T-cell (primary cell): ENCODE measurements around the gene ADAMTS17. TPM values are rescaled to one million over a fixed set of nuclear protein-coding genes. Genes with fewer than 3 reads are reported as not detected.
A peak's percentile ranks its signal among the peaks of the same experiment; 100 is the strongest.
"Not testable (repeated sequence)": the region's sequence is repeated elsewhere in the genome, so short reads cannot be mapped to it uniquely, and the experiment has no call there.

Source experiments
- ATAC-seq, 4 experiments: fragments of 200-7000 bp in 3 of 4; fragments of 150-1000 bp in 1 of 4; cut with Tn5 transposase; replicated peaks in 1 of 4; 1 replicate in 3 of 4; 2 replicates in 1 of 4; pipeline ENCODE4 v1.10.0; 2021; ENCODE audit warnings: moderate library complexity in 3 of 4, mild to moderate bottlenecking in 2 of 4, moderate number of reproducible peaks in 1 of 4
- CTCF ChIA-PET, 2 donors: fragments of 300-600 bp; sonication (Branson Sonifier 250); formaldehyde crosslinking; loops; one replicate each; lab custom pipeline; 2022; ENCODE audit warnings: antibody characterized with exemption in 2 of 2; lab: Charles Lee
- POLR2A ChIA-PET, 2 donors: fragments of 300-600 bp; sonication (Branson Sonifier 250); formaldehyde crosslinking; loops; one replicate each; lab custom pipeline; 2022; ENCODE audit warnings: antibody characterized with exemption in 2 of 2; lab: Charles Lee
- DNase-seq, 35 experiments: peaks; one replicate each; pipeline versions ENCODE4 v3.0.0 to v3.0.0-alpha.2; 2013 to 2023
- H3K27ac ChIP-seq: one replicate; pipeline ENCODE4 v1.5.1; 2013; ENCODE audit warnings: low read length
- H3K27me3 ChIP-seq, 2 experiments: replicated peaks in 1 of 2; 1 replicate in 1 of 2; 2 replicates in 1 of 2; pipeline versions ENCODE4 v1.6.1 to v1.7.0; 2013; ENCODE audit warnings: low read length in 1 of 2, mixed read lengths in 1 of 2; ENCODE audit not compliant: control insufficient read depth in 2 of 2, insufficient read depth in 2 of 2; ENCODE audit errors: extremely low read depth in 1 of 2
- H3K36me3 ChIP-seq, 2 donors: 1 replicate in 1 of 2; 2 replicates in 1 of 2; pipeline versions ENCODE4 v1.6.1 to v1.7.0; 2013; ENCODE audit warnings: low read length in 1 of 2; ENCODE audit not compliant: control insufficient read depth in 2 of 2, insufficient read depth in 1 of 2; ENCODE audit errors: extremely low read depth in 1 of 2
- H3K4me1 ChIP-seq, 2 experiments: 1 replicate in 1 of 2; 2 replicates in 1 of 2; pipeline versions ENCODE4 v1.6.1 to v1.7.0; 2013; ENCODE audit warnings: low read length in 2 of 2, mixed read lengths in 1 of 2; ENCODE audit not compliant: insufficient read depth in 2 of 2, control insufficient read depth in 1 of 2; ENCODE audit errors: extremely low read depth in 1 of 2
- H3K4me3 ChIP-seq, 2 donors: 1 replicate in 1 of 2; 2 replicates in 1 of 2; pipeline versions ENCODE4 v1.5.1 to v1.7.0; 2013; ENCODE audit warnings: mild to moderate bottlenecking in 2 of 2, low read length in 1 of 2, moderate library complexity in 1 of 2; ENCODE audit not compliant: control insufficient read depth in 1 of 2; ENCODE audit errors: extremely low read depth in 1 of 2
- H3K9me3 ChIP-seq: 2 replicates; pipeline ENCODE4 v1.7.0; 2013
- H3K27ac Mint-ChIP-seq, 2 donors: one replicate each; pipeline ENCODE4 v1.8.0; 2020 to 2021; ENCODE audit warnings: mild to moderate bottlenecking in 2 of 2, mixed read lengths in 2 of 2
- H3K27me3 Mint-ChIP-seq, 2 donors: one replicate each; pipeline ENCODE4 v1.8.0; 2021 to 2022; ENCODE audit warnings: mixed read lengths in 2 of 2
- H3K36me3 Mint-ChIP-seq: one replicate; pipeline ENCODE4 v1.8.0; 2021; ENCODE audit warnings: mixed read lengths
- H3K4me1 Mint-ChIP-seq, 3 donors: one replicate each; pipeline ENCODE4 v1.8.0; 2020 to 2022; ENCODE audit warnings: mixed read lengths in 3 of 3, mild to moderate bottlenecking in 1 of 3
- H3K4me3 Mint-ChIP-seq, 3 donors: one replicate each; pipeline ENCODE4 v1.8.0; 2020 to 2022; ENCODE audit warnings: mild to moderate bottlenecking in 3 of 3, mixed read lengths in 3 of 3, moderate library complexity in 3 of 3
- H3K9me3 Mint-ChIP-seq, 3 donors: one replicate each; pipeline ENCODE4 v1.8.0; 2020 to 2022; ENCODE audit warnings: mixed read lengths in 3 of 3
- WGBS: methylation state at CpG from one replicate; pipeline ENCODE4 v1.1.5; 2013; ENCODE audit warnings: missing lambda C conversion rate; ENCODE audit not compliant: insufficient coverage; 5-methylcytosine and 5-hydroxymethylcytosine counted together
- total RNA-seq, 35 experiments: library from RNA in 6 of 35; stranded (reverse) in 6 of 35; fragments of 120-200 nt in 1 of 35; gene quantifications; one replicate each; pipeline versions ENCODE4 v1.2.1 to v1.2.4 and lab custom pipeline; 2013 to 2026

The ADAMTS17 gene
- total RNA-seq, 5 donors from 2014 or later (not counting 1 experiment from before 2014, with no cell fraction given), result 8.9 to 17.8 (median 11.6) TPM

DNA sequence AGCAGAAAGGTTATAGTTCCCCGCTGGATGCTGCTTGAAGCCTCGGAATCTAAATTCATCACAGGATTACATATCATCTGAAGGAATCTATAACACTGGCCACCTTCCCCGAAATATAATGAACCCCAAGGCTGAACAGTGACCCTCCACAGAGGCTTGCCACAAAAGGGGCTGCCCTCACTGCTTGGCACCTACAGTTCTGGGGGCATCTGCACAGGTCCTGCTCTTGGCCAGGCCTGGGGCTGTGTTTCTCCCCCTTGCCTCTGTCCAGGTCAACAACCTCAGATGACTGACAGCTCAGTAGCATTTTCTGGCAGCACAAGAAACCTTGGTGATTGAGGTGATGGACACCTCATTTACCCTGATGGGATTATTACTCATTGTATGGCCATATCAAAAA, 1.5 kb upstream of the ADAMTS17 start:
- Mint-ChIP-seq H3K4me3 (no peak overlapping the region), H3K27ac (no peak overlapping the region), H3K9me3 (no peaks in the 10 kb centered on the region), H3K4me1 (peaks cover 13 to 23% (median 16%) of the 10 kb centered on the region in 3 donors), H3K27me3 (peaks cover 0 to 4% of the 10 kb centered on the region in 2 donors), H3K36me3 (no peaks in the 10 kb centered on the region)
- no peak for ATAC-seq
- POLR2A ChIA-PET, result no interaction called here
- no peaks in the 10 kb centered on the region for H3K36me3 ChIP-seq
- no peak overlapping the region for H3K4me3 ChIP-seq
- H3K27me3 ChIP-seq, result peaks cover 2 to 14% of the 10 kb centered on the region in 2 experiments
- H3K4me1 ChIP-seq, result peaks cover 0 to 22% of the 10 kb centered on the region in 2 experiments
- no CpG with 5 or more reads among the region's 3 CpGs for WGBS
- DNase-seq, result no peak
- H3K27ac ChIP-seq, result no peak overlapping the region
- CTCF ChIA-PET, result interaction anchor here in 1 of 2 donors (1.0 to 1.6 kb wide), 2 partner anchors 13 kb away, joined by 3 to 7 read pairs; no protein-coding TSS in a partner anchor
- no peaks in the 10 kb centered on the region for H3K9me3 ChIP-seq

DNA sequence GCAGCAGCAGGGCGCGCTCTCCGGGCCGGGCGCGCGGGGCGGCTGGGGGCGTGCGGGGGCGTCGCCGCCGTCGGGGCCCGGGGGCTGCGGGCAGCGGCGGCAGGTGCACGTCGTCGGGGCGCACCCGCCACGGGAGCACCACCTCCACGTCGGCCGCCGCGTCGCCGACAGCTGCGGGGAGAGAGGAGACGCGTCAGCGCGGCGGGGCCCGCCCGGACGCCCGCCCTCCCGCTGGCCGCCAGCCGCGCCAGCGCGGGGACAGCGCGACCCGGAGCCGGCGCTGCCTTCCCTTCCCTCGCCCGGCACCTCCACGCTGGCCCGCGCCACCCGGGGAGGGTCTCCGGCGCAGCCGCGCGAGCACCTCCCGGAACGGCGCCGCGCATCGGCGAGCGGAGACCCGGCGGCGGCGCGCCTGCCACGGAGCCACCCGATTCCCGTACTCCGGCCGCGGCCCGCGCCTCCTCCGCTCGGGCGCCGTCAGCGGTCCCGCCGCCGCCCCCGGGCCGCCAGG, 481 bp downstream of the ADAMTS17 start:
- Histone ChIP-seq H3K4me3 (peak overlapping the region; percentile 54 to 60), H3K4me1 (peaks cover 0 to 22% of the 10 kb centered on the region in 2 experiments), H3K9me3 (no peaks in the 10 kb centered on the region), H3K27me3 (peaks cover 2 to 17% of the 10 kb centered on the region in 2 experiments), H3K27ac (no peak overlapping the region), H3K36me3 (no peaks in the 10 kb centered on the region)
- Mint-ChIP-seq H3K27me3 (peaks cover 0 to 4% of the 10 kb centered on the region in 2 donors), H3K4me3 (peak overlapping the region in 2 of 3 donors; percentile 69 to 73), H3K27ac (no peak overlapping the region), H3K36me3 (no peaks in the 10 kb centered on the region), H3K4me1 (peaks cover 16 to 27% (median 26%) of the 10 kb centered on the region in 3 donors), H3K9me3 (no peaks in the 10 kb centered on the region)
- ChIA-PET POLR2A (interaction anchor here in 1 of 2 donors (0.6 kb wide), 1 partner anchor 247 kb away, joined by 11 read pairs; no protein-coding TSS in a partner anchor), CTCF (interaction anchor here (0.7 to 1.1 kb wide), 2 partner anchors 9 to 412 kb away, joined by 6 to 7 read pairs; no protein-coding TSS in a partner anchor)
- DNase-seq (peak in 12 of 35 experiments; percentile 17 to 55 (median 34)), ATAC-seq (peak; percentile 23 to 42 (median 37))
- WGBS, result under 1% methylated on average over 95 of the region's 95 CpGs

- WGBS, result 2% methylated on average over 38 of the region's 56 CpGs
- Mint-ChIP-seq H3K9me3 (no peaks in the 10 kb centered on the region), H3K27ac (peak overlapping the region in 1 of 2 donors; percentile 23), H3K4me3 (peak overlapping the region; percentile 61 to 79 (median 70)), H3K4me1 (peaks cover 21 to 31% (median 29%) of the 10 kb centered on the region in 3 donors), H3K27me3 (peaks cover 0 to 4% of the 10 kb centered on the region in 2 donors), H3K36me3 (no peaks in the 10 kb centered on the region)
- Histone ChIP-seq H3K36me3 (no peaks in the 10 kb centered on the region), H3K27me3 (peaks cover 2 to 17% of the 10 kb centered on the region in 2 experiments), H3K9me3 (no peaks in the 10 kb centered on the region), H3K4me1 (peaks cover 0 to 22% of the 10 kb centered on the region in 2 experiments), H3K27ac (no peak overlapping the region), H3K4me3 (peak overlapping the region in 1 of 2 donors; percentile 35)
- DNase-seq (no peak), ATAC-seq (peak in 1 of 4 experiments; percentile 9)
- CTCF ChIA-PET, result interaction anchor here (0.7 to 4.2 kb wide), 4 partner anchors 9 to 412 kb away, joined by 6 to 27 read pairs (median 6); no protein-coding TSS in a partner anchor
- POLR2A ChIA-PET, result no interaction called here
These were observed 995 bp downstream of the ADAMTS17 start for GRCh38 chr15:100340721-100341238.

DNA sequence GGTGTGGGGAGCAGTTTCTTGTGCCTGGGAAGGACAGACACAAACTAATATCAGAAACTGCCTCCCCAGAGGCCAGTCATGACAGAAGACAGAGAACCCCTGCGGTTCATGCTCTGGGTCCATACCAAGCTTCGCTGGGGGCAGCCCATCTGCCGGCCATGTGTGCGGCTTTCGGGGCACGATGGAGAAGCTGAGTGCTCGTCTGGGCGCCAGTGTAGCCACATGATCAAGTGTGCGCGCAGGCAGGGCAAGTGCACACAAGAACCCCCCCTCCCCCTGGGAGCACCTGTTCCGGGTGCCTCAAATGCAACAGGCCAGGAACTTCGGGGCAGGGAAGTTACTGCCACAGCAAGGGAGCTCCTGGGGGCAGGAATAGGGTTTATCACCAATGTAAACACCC, 1.8 kb downstream of the ADAMTS17 start:
- 98% methylated on average over 6 of the region's 12 CpGs for WGBS
- ChIA-PET CTCF (interaction anchor here (0.6 to 5.0 kb wide), 9 partner anchors 9 to 754 kb away, joined by 3 to 50 read pairs (median 6); no protein-coding TSS in a partner anchor), POLR2A (no interaction called here)
- no peaks in the 10 kb centered on the region for H3K36me3 Mint-ChIP-seq
- H3K9me3 Mint-ChIP-seq, result no peaks in the 10 kb centered on the region
- Histone ChIP-seq H3K9me3 (no peaks in the 10 kb centered on the region), H3K27me3 (peaks cover 2 to 17% of the 10 kb centered on the region in 2 experiments), H3K4me3 (no peak overlapping the region), H3K4me1 (peaks cover 0 to 29% of the 10 kb centered on the region in 2 experiments), H3K27ac (no peak overlapping the region), H3K36me3 (no peaks in the 10 kb centered on the region)
- peaks cover 27 to 38% (median 37%) of the 10 kb centered on the region in 3 donors for H3K4me1 Mint-ChIP-seq
- H3K4me3 Mint-ChIP-seq, result peak overlapping the region; percentile 61 to 79 (median 70)
- ATAC-seq, result no peak
- H3K27ac Mint-ChIP-seq, result no peak overlapping the region
- H3K27me3 Mint-ChIP-seq, result peaks cover under 1 to 4% of the 10 kb centered on the region in 2 donors
- DNase-seq, result no peak

GRCh38 chr15:100339451-100339850, 2.3 kb downstream of the ADAMTS17 start:
- not testable (repeated sequence) for H3K27ac ChIP-seq, H3K9me3 ChIP-seq, ATAC-seq, DNase-seq, H3K36me3 ChIP-seq, H3K27me3 Mint-ChIP-seq, H3K27ac Mint-ChIP-seq, H3K36me3 Mint-ChIP-seq, H3K4me3 ChIP-seq, H3K9me3 Mint-ChIP-seq
- peaks cover 0 to 35% of the 10 kb centered on the region in 2 experiments for H3K4me1 ChIP-seq
- ChIA-PET CTCF (interaction anchor here (0.5 to 5.0 kb wide), 25 partner anchors 8 to 1069 kb away, joined by 3 to 50 read pairs (median 4); no protein-coding TSS in a partner anchor), POLR2A (interaction anchor here (0.5 to 1.1 kb wide), 2 partner anchors 9 to 999 kb away, joined by 5 read pairs; no protein-coding TSS in a partner anchor)
- peaks cover 32 to 44% (median 43%) of the 10 kb centered on the region in 3 donors for H3K4me1 Mint-ChIP-seq
- 83% methylated on average over 4 of the region's 7 CpGs for WGBS
- peak overlapping the region; percentile 61 to 79 (median 77) for H3K4me3 Mint-ChIP-seq
- peaks cover 2 to 17% of the 10 kb centered on the region in 2 experiments for H3K27me3 ChIP-seq

DNA sequence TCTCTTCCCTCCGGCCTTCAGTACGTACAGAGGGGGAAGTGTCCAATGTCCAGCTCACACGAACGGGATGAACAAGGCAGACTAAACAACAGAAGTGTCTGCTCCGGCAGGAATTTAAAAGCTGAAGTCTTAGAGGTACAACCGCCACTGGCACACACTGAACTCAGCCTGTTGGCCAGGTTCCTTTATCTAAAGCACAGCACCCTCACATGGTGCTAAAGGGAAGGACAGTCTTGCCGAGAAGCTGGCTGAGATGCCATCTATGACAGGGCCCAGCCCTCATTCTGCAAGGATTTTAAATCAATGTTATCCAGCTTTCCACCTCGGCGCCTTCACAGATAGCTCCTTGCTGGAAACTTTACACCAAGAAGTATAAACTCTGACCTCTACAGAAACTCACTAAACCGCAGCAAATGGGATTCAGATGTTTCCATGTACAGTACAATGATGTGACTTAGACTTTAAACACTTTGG, 2.8 kb downstream of the ADAMTS17 start:
- no peaks in the 10 kb centered on the region for H3K9me3 Mint-ChIP-seq
- Histone ChIP-seq H3K4me1 (peaks cover 3 to 39% of the 10 kb centered on the region in 2 experiments), H3K27ac (no peak overlapping the region), H3K27me3 (peaks cover 2 to 17% of the 10 kb centered on the region in 2 experiments), H3K4me3 (no peak overlapping the region), H3K9me3 (no peaks in the 10 kb centered on the region), H3K36me3 (no peaks in the 10 kb centered on the region)
- H3K36me3 Mint-ChIP-seq, result no peaks in the 10 kb centered on the region
- ATAC-seq (peak; percentile 48 to 52 (median 52)), DNase-seq (peak; percentile 38 to 84 (median 65))
- 35% methylated on average over 7 of the region's 10 CpGs for WGBS
- peaks cover 37 to 48% (median 47%) of the 10 kb centered on the region in 3 donors for H3K4me1 Mint-ChIP-seq
- peaks cover 3 to 4% of the 10 kb centered on the region in 2 donors for H3K27me3 Mint-ChIP-seq
- H3K27ac Mint-ChIP-seq, result peak overlapping the region in 1 of 2 donors; percentile 77
- peak overlapping the region; percentile 56 to 77 (median 61) for H3K4me3 Mint-ChIP-seq
- ChIA-PET POLR2A (interaction anchor here (0.5 to 1.1 kb wide), 2 partner anchors 8 to 998 kb away, joined by 5 read pairs; no protein-coding TSS in a partner anchor), CTCF (interaction anchor here (0.5 to 5.0 kb wide), 21 partner anchors 8 to 1069 kb away, joined by 3 to 50 read pairs (median 4); no protein-coding TSS in a partner anchor)
